Measurements from ENCODE around the gene CDH2. TPM values are rescaled to one million over a fixed set of nuclear protein-coding genes. Genes with fewer than 3 reads are reported as not detected.

Gene CDH2
- total and polyA plus RNA-seq, 4 donors = 0.14 to 5.0 (median 0.87) TPM

DNA sequence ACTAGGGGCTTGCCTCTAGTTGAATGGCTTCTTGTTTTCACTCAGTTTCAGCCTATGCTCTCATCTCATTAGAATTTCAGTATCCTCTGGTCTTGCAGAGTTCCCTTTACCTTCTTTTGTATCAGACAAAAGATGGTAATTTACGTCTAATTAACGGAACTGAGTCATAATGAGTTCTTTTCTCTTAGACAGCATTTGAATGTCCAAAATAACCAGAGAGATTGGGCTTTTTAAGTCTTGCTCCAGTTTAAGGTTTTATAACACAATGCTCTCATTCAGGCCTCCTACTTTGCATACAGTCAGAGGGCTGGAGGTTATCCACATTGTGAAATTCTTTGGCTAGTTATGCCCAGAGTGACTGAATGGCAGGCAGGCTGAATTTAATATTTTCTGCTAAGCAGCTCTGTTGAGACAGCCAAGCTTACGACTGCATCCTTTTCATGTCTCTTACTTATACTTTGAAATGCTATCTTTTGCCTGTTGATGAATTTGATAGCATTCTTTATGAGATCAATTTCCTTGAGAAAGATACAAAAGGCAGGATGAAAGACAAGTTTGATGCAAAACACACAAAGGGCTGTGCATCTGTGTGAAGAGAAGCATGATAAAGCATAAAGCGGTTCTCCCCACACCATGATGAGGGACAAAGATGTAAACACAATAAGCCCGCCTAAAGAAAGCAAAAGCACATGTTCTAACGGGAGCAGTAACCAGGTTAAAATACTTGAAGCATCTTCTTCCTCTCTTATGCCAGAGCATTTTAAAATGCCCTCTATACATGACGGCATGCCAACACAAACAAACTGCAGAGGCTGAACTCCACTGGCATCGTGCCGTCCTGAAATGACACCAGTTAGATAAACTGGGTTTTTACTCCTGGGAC lies 90.0 kb downstream of the CDH2 start:
- Histone ChIP-seq H3K27ac (ENCODE audit: low read depth in 1 of 2, low read length in 1 of 2) (peak overlapping the region in 1 of 2 donors; percentile 30), H3K27me3 (ENCODE audit: control insufficient read depth in 3 of 3, insufficient read depth in 3 of 3, low read length in 2 of 3) (no peaks in the 10 kb centered on the region), H3K9ac (ENCODE audit: insufficient read depth in 1 of 2, low read length in 2 of 2) (no peak overlapping the region), H3K36me3 (ENCODE audit: control insufficient read depth in 4 of 4, insufficient read depth in 4 of 4, low read length in 4 of 4) (no peaks in the 10 kb centered on the region), H3K9me3 (ENCODE audit: control insufficient read depth in 4 of 4, insufficient read depth in 3 of 4, low read length in 3 of 4) (no peaks in the 10 kb centered on the region), H3K4me3 (no peak overlapping the region), H3K4me1 (ENCODE audit: control insufficient read depth in 5 of 5, insufficient read depth in 5 of 5, low read length in 5 of 5) (peaks cover 0 to 21% (median 4%) of the 10 kb centered on the region in 5 donors)
- DNase-seq (peak; percentile 16 to 83 (median 71)), ATAC-seq (ENCODE audit: insufficient read depth, low FRiP score) (peak; percentile 19)
- TF ChIP-seq, protein P1, sequence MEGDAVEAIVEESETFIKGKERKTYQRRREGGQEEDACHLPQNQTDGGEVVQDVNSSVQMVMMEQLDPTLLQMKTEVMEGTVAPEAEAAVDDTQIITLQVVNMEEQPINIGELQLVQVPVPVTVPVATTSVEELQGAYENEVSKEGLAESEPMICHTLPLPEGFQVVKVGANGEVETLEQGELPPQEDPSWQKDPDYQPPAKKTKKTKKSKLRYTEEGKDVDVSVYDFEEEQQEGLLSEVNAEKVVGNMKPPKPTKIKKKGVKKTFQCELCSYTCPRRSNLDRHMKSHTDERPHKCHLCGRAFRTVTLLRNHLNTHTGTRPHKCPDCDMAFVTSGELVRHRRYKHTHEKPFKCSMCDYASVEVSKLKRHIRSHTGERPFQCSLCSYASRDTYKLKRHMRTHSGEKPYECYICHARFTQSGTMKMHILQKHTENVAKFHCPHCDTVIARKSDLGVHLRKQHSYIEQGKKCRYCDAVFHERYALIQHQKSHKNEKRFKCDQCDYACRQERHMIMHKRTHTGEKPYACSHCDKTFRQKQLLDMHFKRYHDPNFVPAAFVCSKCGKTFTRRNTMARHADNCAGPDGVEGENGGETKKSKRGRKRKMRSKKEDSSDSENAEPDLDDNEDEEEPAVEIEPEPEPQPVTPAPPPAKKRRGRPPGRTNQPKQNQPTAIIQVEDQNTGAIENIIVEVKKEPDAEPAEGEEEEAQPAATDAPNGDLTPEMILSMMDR (IDR thresholded peaks at IDR 0.05; ENCODE audit: control extremely low read depth, extremely low read depth) = no peak
- WGBS, 2 donors = 65 to 78% methylated on average over 9 of the region's 9 CpGs

DNA sequence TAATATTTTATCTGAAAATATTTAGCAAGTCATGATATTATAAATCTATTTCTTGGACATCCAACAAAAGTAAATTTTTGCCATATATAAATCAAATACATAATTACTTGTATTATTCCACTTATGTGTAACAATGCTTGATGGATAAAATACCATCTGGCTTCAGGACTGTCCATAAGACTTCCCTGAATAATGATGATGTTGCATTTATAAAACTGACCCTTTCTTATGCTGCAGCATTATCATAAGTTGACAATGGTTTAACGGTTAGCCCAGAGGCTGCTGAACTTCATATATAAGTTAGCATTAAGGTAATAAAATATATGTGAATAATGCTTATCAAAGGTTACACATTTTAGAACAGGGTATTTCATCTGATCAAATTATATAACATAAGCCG lies 95.4 kb downstream of the CDH2 start:
- no peak overlapping the region for H3K4me3 ChIP-seq
- H3K9me3 ChIP-seq (ENCODE audit: control insufficient read depth in 4 of 4, insufficient read depth in 3 of 4, low read length in 3 of 4) = no peaks in the 10 kb centered on the region
- WGBS, 2 donors = 73 to 89% methylated on average over 2 of the region's 2 CpGs
- no peaks in the 10 kb centered on the region for H3K27me3 ChIP-seq (ENCODE audit: control insufficient read depth in 3 of 3, insufficient read depth in 3 of 3, low read length in 2 of 3)
- no peak overlapping the region for H3K9ac ChIP-seq (ENCODE audit: insufficient read depth in 1 of 2, low read length in 2 of 2)
- DNase-seq (no peak), ATAC-seq (ENCODE audit: insufficient read depth, low FRiP score) (no peak)
- TF ChIP-seq, protein P1 (IDR thresholded peaks at IDR 0.05; ENCODE audit: control extremely low read depth, extremely low read depth) = no peak
- no peaks in the 10 kb centered on the region for H3K36me3 ChIP-seq (ENCODE audit: control insufficient read depth in 4 of 4, insufficient read depth in 4 of 4, low read length in 4 of 4)
- no peak overlapping the region for H3K27ac ChIP-seq (ENCODE audit: low read depth in 1 of 2, low read length in 1 of 2)
- peaks cover 0 to 16% (median 0%) of the 10 kb centered on the region in 5 donors for H3K4me1 ChIP-seq (ENCODE audit: control insufficient read depth in 5 of 5, insufficient read depth in 5 of 5, low read length in 5 of 5)

DNA sequence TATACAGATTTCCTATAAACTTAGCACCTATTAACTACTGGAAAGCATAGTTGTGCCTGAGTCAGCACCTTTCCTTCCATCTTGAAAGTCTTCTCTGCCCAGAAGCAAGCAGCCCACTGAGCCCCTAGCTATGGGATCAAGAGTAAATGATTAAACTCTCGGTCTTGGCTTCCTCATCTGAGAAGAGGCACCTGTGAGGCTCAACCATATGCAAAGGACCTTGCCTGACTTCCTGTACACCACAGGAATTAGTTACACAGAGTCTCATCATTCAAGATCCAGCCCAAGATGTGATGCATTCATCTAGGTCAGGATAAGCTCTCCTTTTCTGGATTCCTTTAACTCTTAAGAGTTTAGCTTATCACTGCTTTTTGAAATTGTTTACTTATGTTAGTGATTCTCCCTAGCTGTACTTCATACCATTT lies 96.0 kb downstream of the CDH2 start:
- Histone ChIP-seq H3K36me3 (ENCODE audit: control insufficient read depth in 4 of 4, insufficient read depth in 4 of 4, low read length in 4 of 4) (no peaks in the 10 kb centered on the region), H3K9ac (ENCODE audit: insufficient read depth in 1 of 2, low read length in 2 of 2) (no peak overlapping the region), H3K27me3 (ENCODE audit: control insufficient read depth in 3 of 3, insufficient read depth in 3 of 3, low read length in 2 of 3) (no peaks in the 10 kb centered on the region), H3K9me3 (ENCODE audit: control insufficient read depth in 4 of 4, insufficient read depth in 3 of 4, low read length in 3 of 4) (no peaks in the 10 kb centered on the region), H3K4me1 (ENCODE audit: control insufficient read depth in 5 of 5, insufficient read depth in 5 of 5, low read length in 5 of 5) (peaks cover 0 to 13% (median 0%) of the 10 kb centered on the region in 5 donors), H3K4me3 (no peak overlapping the region), H3K27ac (ENCODE audit: low read depth in 1 of 2, low read length in 1 of 2) (no peak overlapping the region)
- no peak for DNase-seq
- WGBS, 2 donors = 67 to 70% methylated on average over 1 of the region's 1 CpG
- TF ChIP-seq, protein P1 (IDR thresholded peaks at IDR 0.05; ENCODE audit: control extremely low read depth, extremely low read depth) = no peak
- ATAC-seq (ENCODE audit: insufficient read depth, low FRiP score) = no peak
